Neural cell (in vitro differentiated cells): ENCODE data around the gene SERAC1.

Experiments used
- CTCF ChIP-seq: fragments of 450-650 bp; IDR thresholded peaks from 2 replicates; pipeline ENCODE4 v1.5.1; 2014; ENCODE audit warnings: antibody characterized with exemption, mild to moderate bottlenecking, moderate library complexity; ENCODE audit not compliant: poor library complexity, severe bottlenecking
- EZH2 ChIP-seq: fragments of 200-600, 300-800 bp; shearing (Covaris generic), sonication (generic); IDR thresholded peaks from 2 replicates; pipeline ENCODE4 v1.6.1; 2014; ENCODE audit warnings: antibody characterized with exemption, low read length, borderline replicate concordance, mild to moderate bottlenecking; ENCODE audit not compliant: insufficient read depth, poor library complexity, severe bottlenecking
- RAD21 ChIP-seq: fragments of 450-650 bp; conservative IDR thresholded peaks from 2 replicates; pipeline ENCODE4 v1.6.1; 2014; ENCODE audit warnings: antibody characterized with exemption, mild to moderate bottlenecking, moderate library complexity
- SMC3 ChIP-seq: fragments of 450-650 bp; conservative IDR thresholded peaks from 2 replicates; pipeline ENCODE4 v1.6.1; 2014; ENCODE audit warnings: antibody characterized with exemption, mild to moderate bottlenecking, moderate library complexity; ENCODE audit not compliant: poor library complexity

- no peak for TF ChIP-seq RAD21
- no peak for TF ChIP-seq EZH2
- no peak for TF ChIP-seq CTCF
- TF ChIP-seq SMC3: no peak
These were observed 53.0 kb downstream of the SERAC1 start for GRCh38 chr6:158115102-158115501.
